T follicular helper cell (primary cell): ENCODE results near the gene NDUFB2.
"Not testable (repeated sequence)": the region's sequence is repeated elsewhere in the genome, so short reads cannot be mapped to it uniquely, and the experiment has no call there.

Experiments
- DNase-seq: peaks from one replicate; pipeline ENCODE4 v3.0.0-alpha.2; 2020; ENCODE audit warnings: low read depth

The NDUFB2 gene

DNA sequence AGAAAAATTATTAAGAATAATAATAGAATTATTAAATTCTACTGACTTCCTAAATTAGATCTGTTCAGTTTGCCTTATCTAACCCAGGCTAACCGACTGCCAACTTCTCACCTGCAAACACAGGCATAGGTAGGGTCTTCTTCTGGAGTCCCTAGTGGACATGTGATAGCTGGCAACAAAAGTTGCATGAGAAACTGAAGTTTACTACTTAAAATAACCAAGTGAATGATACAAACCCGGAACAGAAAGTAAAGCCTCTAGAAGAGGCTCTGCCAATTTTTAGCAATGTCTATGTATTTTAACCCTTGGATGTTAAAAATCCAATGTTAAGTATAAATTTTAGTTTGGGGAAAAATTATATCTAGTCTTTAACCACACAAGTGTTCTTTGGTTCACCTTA lies 37.6 kb downstream of the NDUFB2 start:
- DNase-seq: no peak

DNA sequence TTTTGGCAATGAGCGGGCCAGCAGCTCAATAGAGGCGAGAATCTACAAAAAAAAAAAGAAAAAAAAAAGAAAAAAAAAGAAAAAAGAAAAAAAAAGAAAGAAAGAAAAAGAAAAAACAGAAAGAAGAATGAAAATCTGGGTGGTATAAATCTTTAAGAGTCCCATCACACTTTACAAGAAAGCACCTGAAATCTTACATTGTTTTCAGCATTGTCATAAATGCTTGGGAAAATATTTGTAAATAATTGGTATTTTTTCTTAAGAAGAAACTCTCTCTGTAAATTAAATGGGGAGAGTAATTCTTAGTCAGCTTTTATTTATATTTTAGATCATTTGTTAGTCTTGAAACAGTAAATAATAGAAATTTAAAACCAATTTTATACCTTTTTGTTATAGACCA lies 38.2 kb downstream of the NDUFB2 start:
- DNase-seq: no peak

DNA sequence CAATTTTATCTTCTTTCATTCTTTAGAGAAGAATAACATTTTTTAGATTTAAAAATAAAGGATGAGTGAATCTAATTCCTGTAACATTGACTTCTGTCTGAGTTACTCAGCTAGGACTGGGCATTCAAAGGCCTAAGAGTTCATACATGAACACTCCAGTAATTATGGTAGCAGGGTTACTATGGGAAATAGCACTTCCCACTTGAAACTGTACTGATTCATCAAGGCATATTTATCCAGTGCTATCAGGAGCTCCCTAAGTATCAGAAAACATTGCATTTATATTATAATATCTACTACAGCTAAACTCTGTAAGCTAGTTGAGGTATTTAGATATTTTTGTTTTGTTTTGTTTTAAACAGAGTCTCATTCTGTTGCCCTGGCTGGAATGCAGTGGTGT lies 41.8 kb downstream of the NDUFB2 start:
- no peak for DNase-seq

DNA sequence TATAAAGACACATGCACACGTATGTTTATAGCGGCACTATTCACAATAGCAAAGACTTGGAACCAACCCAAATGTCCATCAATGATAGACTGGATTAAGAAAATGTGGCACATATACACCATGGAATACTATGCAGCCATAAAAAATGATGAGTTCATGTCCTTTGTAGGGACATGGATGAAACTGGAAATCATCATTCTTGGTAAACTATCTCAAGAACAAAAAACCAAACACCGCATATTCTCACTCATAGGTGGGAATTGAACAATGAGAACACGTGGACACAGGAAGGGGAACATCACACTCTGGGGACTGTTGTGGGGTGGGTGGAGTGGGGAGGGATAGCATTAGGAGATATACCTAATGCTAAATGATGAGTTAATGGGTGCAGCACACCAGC lies 46.7 kb downstream of the NDUFB2 start:
- DNase-seq: not testable (repeated sequence)

DNA sequence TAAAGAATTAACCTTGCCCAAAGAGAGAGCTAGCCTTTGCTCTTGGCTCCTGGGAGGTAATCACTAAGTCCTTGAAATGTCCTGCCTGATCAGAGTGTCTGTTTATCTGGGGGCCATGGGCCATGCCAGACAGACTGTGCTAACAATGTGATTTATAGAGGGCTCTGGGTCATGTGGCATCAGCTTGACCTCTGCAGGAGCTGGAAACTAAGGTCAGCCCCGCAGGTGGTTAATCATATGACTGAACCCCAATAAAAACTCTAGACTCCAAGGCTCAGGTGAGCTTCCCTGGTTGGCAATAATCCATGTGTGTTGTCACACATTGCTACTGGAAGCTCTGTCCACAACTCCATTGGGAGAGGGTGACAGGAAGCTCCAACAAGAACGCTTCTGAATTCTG lies 47.5 kb downstream of the NDUFB2 start:
- DNase-seq: no peak

DNA sequence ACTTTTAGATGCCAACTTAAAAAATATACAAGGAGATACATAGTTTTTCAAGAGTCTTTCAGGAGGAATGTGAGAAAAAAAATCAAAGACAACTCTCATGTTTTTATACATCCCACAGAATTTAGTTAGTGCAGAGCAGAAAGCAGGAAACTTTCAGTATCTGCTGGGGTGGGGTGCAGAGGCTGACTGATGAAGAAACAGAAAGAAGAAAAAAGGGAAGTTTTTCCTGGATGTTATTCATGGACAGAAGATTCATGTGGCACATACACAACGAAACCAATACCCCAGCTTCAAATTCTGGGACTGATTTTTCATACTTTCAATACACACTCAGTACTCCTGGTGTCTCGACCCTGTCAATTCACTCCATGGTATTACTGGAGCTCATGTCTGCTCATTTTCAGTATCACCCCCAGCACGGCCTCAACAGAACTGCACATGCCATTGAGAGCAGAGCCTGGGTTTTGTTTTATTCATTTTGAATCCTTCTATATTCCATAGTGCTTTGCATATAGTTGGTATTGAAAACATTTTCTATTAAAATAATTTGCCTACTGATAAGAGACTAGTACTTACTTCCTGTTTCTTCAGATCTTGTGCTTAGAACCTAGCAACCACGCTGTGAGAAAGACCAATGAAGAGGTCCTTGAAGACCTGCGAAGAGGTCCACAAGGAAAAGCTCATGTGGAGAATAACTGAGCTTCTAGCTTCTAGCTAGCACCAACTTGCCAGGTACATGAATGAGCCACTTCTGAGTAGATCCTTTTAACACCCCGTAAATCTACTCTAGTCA lies 49.0 kb downstream of the NDUFB2 start:
- no peak for DNase-seq

DNA sequence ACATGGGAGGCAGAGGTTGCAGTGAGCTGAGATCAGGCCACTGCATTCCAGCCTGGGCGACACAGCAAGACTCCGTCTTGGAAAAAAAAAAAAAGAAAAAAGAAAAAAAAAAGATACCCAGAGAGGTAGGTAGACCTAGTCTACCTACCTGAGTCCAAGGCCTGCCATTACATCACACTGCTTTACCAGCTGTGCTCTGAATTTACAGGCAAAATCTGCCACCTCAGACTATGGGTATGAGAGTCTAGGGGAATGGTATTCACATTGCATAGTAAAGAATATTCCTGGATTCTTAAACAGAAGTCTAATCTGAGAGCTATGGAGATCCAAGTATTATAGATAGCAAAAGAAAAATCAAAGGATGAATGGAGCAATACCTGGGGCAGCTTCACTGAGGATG lies 50.2 kb downstream of the NDUFB2 start:
- no peak for DNase-seq

DNA sequence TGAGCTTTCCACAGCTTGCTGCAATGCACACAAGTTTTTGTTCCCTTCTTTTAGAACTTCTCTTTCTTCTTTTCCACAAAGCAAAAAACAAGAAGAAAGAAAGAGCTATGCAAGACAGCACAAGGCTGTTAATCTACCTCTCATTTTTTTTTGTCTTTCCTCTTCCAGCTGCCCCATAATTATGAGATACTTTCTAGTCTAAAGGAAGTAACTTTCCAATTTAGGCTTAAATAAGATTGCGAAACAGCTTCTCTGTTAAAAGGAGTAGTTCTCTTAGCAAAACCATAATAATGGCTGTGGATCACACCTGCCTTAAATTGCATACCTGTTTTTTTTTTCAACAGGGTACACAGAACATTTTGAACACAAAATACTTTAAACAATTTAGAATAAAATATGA lies 56.0 kb downstream of the NDUFB2 start:
- DNase-seq: no peak

DNA sequence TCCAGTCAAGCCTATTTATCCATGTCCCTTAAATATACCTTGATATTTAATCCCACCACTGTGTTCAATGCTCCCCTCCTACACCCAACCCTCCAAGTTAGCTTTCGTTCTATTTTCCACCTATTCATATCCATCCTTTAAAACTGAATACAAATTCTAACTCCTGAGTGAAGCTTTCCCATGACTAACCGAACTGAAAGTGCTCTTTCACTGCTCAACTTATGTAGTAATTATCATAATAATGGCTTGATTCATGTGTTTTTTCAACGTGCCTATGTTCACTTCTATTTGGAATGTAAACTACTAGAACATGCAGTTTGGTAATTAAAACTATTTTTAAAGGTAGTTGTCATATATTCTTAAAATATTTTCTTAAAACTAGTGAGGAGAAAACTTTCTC lies 58.0 kb downstream of the NDUFB2 start:
- no peak for DNase-seq
